HEK293T (cell line): ENCODE results near the gene MAGI2.

ENCODE experiments used
- ARNT ChIP-seq: fragments of 450-650 bp; IDR thresholded peaks from 2 replicates; pipeline ENCODE4 v1.6.1; 2017; ENCODE audit warnings: mild to moderate bottlenecking
- PKNOX1 ChIP-seq: fragments of 450-650 bp; IDR thresholded peaks from 2 replicates; pipeline ENCODE4 v1.6.1; 2016
- TARDBP ChIP-seq: fragments of 450-650 bp; IDR thresholded peaks from 2 replicates; pipeline ENCODE4 v1.6.1; 2016

DNA sequence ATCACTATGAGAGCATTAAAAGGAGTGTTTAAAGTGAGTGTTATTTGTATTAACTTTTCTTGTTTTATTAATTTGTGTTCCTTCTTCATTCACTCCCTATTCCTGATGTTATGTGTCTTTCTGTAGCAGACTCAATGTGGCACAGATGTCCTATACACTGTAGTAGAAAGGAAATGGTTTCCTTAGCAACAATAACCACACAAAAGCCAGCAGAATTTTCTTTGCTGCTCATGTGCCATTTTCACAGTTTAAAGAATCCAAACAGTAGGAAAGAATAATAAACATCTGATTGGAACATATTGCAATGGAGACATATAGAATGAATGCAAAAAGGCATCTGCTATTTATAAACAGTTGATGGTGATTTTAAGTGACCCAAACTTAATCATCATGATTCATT is 891.3 kb downstream of the MAGI2 start:
- TF ChIP-seq ARNT (no peak), TARDBP (no peak), PKNOX1 (no peak)
